ENCODE measurements around the gene CDK2AP2. TPM values are rescaled to one million over a fixed set of nuclear protein-coding genes. Genes with fewer than 3 reads are reported as not detected.

Gene CDK2AP2
- total RNA-seq, 1 donor from 2014 or later, result 21.9 TPM

DNA sequence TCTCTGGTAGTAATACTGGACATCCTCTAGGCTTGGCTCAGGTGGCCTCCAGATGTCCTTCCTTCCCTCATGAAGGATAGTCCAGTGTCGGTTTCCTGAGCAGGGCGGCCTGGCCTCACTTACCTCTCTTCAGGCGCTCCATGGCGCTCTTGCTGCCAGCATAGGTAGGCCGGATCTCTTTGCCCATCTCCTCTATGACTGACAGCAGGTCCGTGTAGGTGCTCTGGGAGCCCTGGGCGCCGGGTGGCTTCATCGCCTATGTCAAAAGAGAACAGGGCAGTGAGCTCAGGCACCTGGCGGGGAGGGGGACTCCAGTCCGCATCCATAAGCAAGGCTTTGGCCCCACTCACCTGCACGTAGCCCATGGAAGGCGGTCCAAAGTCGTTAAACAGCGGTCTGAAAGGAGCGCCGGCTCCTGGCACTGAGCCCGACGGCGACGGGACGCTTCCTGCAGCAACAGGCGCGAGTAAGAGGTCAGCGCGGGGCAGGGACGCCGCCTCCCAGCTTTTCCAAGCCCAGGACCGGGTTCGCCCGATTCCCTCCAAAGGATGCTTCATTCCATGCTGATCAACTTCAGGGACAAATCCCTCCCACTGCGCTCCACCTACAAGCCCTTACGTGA, 609 bp downstream of the CDK2AP2 start:
- Mint-ChIP-seq H3K27me3 (ENCODE audit: unreplicated experiment) (peaks cover 18% of the 10 kb centered on the region), H3K4me1 (ENCODE audit: low read depth, unreplicated experiment) (peaks cover 10% of the 10 kb centered on the region), H3K27ac (ENCODE audit: unreplicated experiment) (peak overlapping the region; percentile 53), H3K4me3 (ENCODE audit: unreplicated experiment) (peak overlapping the region; percentile 85), H3K36me3 (ENCODE audit: unreplicated experiment) (no peaks in the 10 kb centered on the region), H3K9me3 (ENCODE audit: unreplicated experiment) (peaks cover 10% of the 10 kb centered on the region)
- DNase-seq, result no peak
- no peak for TF ChIP-seq CTCF (IDR thresholded peaks at IDR 0.05; ENCODE audit: partially characterized antibody, unreplicated experiment)

DNA sequence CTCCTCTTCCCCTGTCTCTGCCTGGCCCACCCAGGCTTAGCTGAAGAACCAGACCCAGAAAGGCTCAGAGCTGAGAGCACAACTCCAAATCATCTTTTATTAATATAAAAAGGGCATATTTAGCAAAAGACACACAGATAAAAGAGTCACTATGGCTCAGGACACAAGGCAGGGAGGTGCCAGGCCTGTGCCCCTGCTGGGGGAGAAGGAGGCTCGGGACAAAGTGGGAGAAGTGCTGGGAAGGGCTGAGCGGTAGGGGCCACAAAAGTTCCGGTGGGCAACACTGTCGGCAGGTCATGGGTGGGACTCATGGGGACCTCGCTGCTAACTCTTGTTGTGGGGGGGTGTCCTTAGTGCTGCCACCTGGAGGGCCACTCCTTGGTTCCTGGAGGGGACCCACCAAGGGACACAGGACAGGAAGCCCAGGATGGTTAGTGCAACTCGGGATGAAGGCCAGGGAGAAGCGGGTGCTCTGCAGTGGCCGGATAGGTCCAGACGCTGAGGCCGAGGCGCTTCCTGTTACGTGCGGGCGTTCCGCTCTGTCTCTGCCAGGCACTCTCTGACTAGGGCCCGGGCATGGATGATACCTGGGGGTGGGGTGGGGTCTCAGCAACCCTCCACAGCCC, 1.4 kb downstream of the CDK2AP2 start:
- peaks cover 10% of the 10 kb centered on the region for H3K9me3 Mint-ChIP-seq (ENCODE audit: unreplicated experiment)
- DNase-seq, result no peak
- peaks cover 18% of the 10 kb centered on the region for H3K27me3 Mint-ChIP-seq (ENCODE audit: unreplicated experiment)
- TF ChIP-seq CTCF (IDR thresholded peaks at IDR 0.05; ENCODE audit: partially characterized antibody, unreplicated experiment), result peak; percentile 22
- H3K4me3 Mint-ChIP-seq (ENCODE audit: unreplicated experiment), result peak overlapping the region; percentile 85
- H3K4me1 Mint-ChIP-seq (ENCODE audit: low read depth, unreplicated experiment), result peaks cover 10% of the 10 kb centered on the region
- H3K36me3 Mint-ChIP-seq (ENCODE audit: unreplicated experiment), result no peaks in the 10 kb centered on the region
- H3K27ac Mint-ChIP-seq (ENCODE audit: unreplicated experiment), result peak overlapping the region; percentile 53

DNA sequence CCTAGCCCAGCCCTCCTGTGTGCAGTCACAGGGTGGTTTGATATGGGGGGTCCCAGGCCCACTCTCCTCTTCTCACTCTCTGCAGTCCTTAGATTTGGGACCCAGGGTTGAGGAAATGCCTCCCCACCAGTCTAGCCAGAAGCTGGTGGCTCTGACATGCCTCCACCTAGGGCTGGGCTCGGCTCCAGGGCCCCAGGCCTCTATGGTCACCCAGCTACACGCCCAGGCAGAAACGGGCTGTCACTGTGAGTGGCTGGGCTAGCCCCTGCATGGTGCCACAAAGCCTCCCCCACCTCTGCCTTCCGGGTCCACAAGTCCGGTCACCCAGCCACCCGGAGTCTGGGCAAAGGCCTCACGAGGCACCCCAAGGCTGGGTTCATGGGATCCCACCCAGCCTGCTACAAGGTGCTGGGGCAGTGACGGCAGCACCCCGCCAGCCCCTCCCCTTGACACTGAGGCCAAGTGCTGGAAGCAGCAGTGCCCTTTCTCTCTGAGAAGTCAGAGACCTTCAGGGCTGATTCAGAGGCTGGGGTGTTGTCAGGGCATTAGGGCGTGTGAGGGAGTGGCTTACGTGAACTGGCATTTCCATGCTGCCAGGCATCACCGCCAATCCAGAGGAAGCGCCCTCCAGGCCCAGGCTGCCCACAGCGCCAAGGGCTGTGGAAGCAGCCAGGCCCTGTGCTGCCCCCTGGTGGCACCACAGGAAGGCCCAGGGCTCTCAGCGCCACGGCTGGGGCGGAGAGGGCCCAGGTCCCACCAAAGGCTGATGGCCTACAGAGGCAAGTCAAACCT, 2.2 kb downstream of the CDK2AP2 start:
- Mint-ChIP-seq H3K27ac (ENCODE audit: unreplicated experiment) (no peak overlapping the region), H3K4me1 (ENCODE audit: low read depth, unreplicated experiment) (peaks cover 10% of the 10 kb centered on the region), H3K4me3 (ENCODE audit: unreplicated experiment) (peak overlapping the region; percentile 81), H3K27me3 (ENCODE audit: unreplicated experiment) (peaks cover 16% of the 10 kb centered on the region), H3K36me3 (ENCODE audit: unreplicated experiment) (no peaks in the 10 kb centered on the region), H3K9me3 (ENCODE audit: unreplicated experiment) (peaks cover 10% of the 10 kb centered on the region)
- DNase-seq, result peak; percentile 87
- TF ChIP-seq CTCF (IDR thresholded peaks at IDR 0.05; ENCODE audit: partially characterized antibody, unreplicated experiment), result peak; percentile 90

DNA sequence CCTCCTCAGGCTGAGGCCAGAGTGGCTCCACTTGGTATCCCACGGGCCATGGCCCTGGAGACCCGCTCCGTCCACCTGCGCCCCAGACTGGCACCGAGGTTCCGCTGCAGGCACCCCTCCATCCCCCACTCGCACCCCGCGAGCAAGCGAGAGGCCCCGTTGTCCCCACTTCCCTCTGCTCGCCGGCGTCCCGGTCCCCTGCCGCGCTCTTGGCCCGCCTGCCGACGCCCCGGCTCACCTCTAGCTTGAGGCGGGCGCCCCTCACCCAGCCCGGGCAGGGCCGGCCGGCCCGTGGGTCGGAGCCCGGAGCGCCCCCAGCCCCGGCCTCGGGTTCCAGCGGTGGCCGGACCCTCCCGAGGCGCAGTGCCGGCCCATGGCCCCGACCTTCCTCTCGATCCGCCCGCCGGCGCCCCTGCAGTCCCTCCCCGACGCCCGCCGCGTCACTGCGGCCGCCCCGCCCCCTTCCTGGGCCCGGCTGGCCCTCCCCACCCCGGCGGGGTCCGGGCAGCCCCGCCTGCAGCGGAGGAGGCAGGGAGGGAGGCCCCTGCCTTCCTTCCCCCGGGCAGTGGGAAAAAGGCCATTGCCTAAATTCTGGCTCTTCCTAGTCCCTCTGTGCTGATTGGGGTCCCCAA, 2.9 kb downstream of the CDK2AP2 start, which contains the start of gene PITPNM1:
Gene PITPNM1, minus strand, starts transcription at position 414 of the 632 bp plus-strand sequence. CDS start 1,183 bp downstream, outside the sequence.
- Mint-ChIP-seq H3K9me3 (ENCODE audit: unreplicated experiment) (peaks cover 10% of the 10 kb centered on the region), H3K4me3 (ENCODE audit: unreplicated experiment) (peak within 1 kb of the TSS; percentile 86)

More for the DNA sequence above, 2.9 kb downstream of the CDK2AP2 start, which contains the start of gene PITPNM1:
- peak; percentile 64 for DNase-seq
- H3K27me3 Mint-ChIP-seq (ENCODE audit: unreplicated experiment), result peaks cover 19% of the 10 kb centered on the region
- peaks cover 10% of the 10 kb centered on the region for H3K4me1 Mint-ChIP-seq (ENCODE audit: low read depth, unreplicated experiment)
- H3K36me3 Mint-ChIP-seq (ENCODE audit: unreplicated experiment), result no peaks in the 10 kb centered on the region
- no peak within 1 kb of the TSS for H3K27ac Mint-ChIP-seq (ENCODE audit: unreplicated experiment)
- no peak for TF ChIP-seq CTCF (IDR thresholded peaks at IDR 0.05; ENCODE audit: partially characterized antibody, unreplicated experiment)
